GM19238 (cell line): Measurements from ENCODE around the gene ALDH1L1.

ENCODE experiments used
- DNase-seq: peaks from one replicate; pipeline ENCODE4 v3.0.0; 2011; ENCODE audit warnings: low spot score; ENCODE audit not compliant: insufficient read length

The ALDH1L1 gene

GRCh38 chr3:126180477-126181397 lies at the start of gene ALDH1L1:
TSS of gene ALDH1L1 (minus strand) at chr3:126180586. CDS start at chr3:126160979, 19,607 bp downstream.
- no peak for DNase-seq

DNA sequence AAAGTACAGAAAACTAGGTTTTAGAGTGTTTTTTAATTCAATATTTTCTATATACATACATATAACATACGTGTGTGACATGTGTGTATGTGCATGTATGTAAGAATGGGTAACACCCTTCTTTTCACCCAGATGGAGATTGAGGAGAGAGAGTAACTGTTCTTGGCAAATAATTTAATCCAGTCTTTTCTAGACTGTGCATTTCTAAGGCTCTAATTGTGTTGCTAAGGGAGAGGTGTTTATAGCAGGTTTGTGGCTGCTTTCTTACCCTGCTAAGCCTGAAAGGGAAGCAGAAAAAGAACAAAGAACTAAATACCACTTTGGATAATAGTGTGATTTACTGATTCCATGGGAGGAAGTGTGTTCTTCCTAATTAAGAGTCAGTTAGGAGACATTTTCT lies 46.0 kb upstream of the ALDH1L1 start:
- no peak for DNase-seq

GRCh38 chr3:126216416-126216815 lies 36.0 kb upstream of the ALDH1L1 start:
- no peak for DNase-seq

GRCh38 chr3:126213379-126214028 lies 33.1 kb upstream of the ALDH1L1 start:
- no peak for DNase-seq

- no peak for DNase-seq
Measured at GRCh38 chr3:126212620-126213378, 32.4 kb upstream of the ALDH1L1 start.

DNA sequence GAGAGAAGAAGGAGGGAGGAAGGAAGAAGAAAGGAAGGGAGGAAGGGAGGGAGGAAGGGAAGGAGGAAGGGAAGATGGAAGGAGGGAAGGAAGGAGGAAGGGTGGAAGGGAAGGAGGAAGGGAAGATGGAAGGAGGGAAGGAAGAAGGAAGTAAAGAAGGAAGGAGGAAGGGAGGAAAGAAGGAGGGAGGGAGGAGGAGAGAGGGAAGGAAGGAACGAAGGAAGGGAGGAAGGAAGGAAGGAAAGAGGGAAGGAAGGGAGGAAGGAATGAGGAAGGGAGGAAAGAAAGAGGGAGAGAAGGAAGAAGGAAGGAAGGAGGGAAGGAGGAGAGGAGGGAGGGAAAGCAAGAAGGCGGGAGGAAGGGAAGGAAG lies 31.8 kb upstream of the ALDH1L1 start:
- no peak for DNase-seq

- DNase-seq = no peak
Measured at GRCh38 chr3:126211569-126211968, 31.2 kb upstream of the ALDH1L1 start.

GRCh38 chr3:126210606-126211005 lies 30.2 kb upstream of the ALDH1L1 start:
- no peak for DNase-seq

DNA sequence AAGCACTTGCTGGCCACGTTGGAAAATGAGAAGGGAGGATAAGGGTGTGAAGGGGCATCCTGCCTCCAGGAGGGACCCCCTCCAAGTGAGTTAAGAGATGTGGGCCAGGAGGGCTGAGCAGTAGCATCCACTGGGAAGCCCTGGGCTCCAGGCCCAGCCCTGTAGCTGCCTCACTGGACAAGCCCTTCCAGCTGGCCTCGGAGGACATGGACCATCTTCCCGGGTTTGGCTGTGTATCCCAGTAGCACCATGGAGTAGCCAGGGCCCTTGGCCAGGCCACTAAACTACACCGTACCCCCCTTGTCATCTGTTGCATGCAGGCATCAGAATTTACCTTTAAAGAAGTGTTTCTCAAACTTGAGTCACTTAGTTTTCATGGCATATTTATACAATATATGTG lies 29.4 kb upstream of the ALDH1L1 start:
- no peak for DNase-seq

GRCh38 chr3:126208606-126209256 lies 28.3 kb upstream of the ALDH1L1 start:
- no peak for DNase-seq

DNA sequence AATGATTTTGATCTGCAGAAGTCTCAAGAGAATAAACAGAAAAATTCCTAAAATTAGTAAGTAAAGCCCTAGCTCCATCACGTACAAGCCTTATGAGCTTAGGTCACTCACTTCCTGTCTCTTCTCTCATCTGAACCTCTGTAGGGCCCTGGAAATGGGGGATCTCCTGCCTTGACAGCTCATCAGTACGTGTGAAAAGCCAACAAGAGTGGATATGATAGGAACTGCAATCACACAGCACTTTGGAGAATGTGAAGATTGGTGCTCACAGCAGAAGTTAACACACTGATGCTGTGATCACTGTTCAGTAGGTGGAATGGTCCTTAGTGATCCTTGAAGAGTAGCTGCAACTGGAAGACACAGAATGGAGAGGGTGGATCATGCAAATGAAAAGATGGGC lies 27.8 kb upstream of the ALDH1L1 start:
- DNase-seq = no peak

DNA sequence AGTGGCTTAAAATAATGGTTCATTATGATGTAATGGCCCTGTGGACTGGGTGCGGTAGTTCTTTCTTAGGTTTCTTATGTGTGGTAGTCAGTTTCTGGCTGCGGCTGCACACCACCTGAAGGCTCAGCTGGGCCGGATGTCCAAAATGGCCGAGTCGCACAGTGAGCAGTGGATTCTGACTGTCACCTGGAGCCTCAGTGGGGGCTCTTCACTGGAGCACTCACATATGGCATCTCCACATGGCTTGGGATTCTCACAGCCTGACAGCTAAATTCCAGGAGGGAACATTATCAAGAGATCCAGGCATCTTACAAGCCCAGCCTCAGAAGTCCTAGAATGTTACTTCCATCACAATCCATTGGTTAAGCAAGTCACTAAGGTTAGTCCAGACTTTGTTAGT lies 26.8 kb upstream of the ALDH1L1 start:
- no peak for DNase-seq

DNA sequence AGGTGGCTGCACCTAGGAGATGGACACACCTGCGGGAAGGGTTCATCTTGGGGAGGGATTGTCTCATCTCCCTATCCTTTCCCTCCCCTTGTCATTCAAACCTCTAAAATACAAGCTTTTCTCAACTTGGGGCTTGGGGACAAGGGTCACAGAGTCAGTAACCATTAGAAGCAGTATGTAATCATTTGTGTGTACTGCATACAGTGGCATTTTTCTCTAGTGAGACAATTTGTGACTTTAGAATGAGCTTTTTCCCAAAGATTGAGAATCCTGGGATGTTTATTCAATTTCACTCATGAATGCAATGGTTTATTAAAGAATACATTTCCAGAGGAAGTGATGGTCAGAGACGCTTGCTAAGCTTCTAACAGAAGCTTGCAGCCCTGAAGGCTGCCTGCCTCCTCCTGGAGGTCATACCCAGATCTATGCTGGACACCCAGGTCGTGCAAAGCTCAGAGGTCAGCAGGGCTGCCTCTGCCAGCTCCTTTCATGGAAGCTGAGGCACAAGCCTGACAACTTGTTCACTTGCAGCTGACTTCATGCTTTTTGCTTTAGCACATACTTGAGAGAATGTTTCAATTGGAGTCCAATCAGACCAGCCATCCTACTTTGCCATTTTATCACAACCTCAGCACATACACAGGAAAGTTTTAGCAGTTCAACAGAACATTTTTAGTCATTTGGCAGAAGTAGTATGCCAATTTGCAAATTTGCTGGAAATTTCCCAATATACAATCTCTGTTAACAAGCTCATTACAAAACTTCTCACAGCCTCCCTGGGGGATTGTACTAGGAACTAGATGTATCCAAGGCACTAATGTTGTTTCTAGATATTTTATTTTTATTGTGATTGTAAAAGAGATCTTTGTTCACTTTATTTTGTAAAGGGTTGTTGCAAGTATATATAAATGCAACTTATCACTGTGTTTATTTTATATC lies 25.6 kb upstream of the ALDH1L1 start:
- no peak for DNase-seq

GRCh38 chr3:126202680-126203079 lies 22.3 kb upstream of the ALDH1L1 start:
- no peak for DNase-seq

DNA sequence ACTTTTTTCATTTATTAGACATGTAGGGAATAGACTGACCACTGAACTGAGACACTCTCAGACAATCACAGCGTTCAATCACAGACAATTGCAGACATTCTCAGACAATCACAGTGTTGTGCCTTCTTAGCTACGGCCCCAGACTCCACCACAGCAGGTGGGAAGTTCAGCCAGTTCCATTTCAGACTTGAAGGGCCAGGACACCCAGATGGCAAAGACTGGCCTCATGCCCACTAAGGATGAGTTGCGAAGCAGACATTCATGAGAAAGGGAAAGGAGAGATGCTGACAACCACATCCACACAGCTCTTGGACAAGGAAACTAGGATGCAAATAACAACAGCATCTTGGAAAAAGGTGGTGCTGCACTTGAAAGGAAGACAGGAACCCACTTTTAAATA lies 21.9 kb upstream of the ALDH1L1 start:
- DNase-seq = no peak

DNA sequence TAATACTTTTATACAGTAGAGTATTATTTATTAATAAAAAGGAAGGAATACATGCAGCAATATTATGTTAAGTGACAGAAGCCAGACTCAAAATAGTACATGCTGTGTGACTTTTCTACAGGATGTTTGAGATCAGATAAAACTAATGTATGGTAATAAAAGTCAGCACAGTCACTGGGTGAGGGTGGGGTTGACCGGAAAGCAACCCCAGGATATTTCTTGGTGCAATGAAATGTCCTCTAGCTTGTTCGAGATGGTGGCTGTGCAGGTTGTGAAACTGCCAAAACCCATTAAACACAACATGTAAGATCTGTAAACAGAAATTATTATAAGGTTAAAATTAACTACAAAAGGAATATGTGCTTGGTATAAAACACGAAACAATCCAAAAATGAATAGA lies 20.8 kb upstream of the ALDH1L1 start:
- DNase-seq = no peak

DNA sequence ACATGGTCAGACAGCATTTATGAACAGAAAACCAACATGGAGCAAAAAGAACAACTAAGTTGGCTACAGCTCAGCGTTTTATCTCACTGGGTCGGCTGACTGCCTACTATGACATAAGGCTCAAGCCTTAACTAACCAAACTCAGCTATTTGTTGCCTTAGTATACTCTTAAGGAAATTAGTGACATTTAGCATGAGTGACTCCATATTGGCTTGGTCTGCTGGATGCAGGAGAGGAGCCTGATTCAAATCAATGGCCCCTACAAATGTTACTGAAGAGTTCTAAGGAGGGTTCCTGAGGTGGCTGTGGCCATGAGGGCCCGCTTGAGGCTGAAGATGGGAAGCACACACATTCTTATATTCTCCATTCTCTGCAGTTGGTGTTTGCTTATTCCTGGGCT lies 20.1 kb upstream of the ALDH1L1 start:
- DNase-seq = no peak

GRCh38 chr3:126199256-126199655 lies 18.9 kb upstream of the ALDH1L1 start:
- DNase-seq = no peak

GRCh38 chr3:126197854-126198584 lies 17.6 kb upstream of the ALDH1L1 start:
- peak; percentile 33 for DNase-seq

DNA sequence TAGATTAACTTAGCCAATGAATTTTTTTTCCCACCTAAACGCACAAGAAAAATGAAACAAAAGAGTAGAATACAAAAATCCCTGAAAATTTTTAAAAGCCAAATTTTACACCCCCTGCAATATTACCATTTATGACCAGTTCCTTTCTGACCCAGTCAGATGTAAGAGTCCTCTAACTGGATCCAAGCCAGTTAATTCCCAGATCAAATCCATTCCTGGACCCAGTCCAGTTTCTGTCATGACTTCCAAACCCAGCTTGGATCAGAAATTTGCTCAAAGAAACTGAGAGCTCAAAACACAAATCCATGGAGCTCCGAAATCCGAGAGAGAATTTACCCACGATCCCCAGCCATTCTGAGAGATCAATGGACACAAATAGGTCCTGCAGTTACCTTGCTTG lies 17.0 kb upstream of the ALDH1L1 start:
- no peak for DNase-seq
